K562 (cell line): ENCODE results near the gene LAMTOR1. TPM values are rescaled to one million over a fixed set of nuclear protein-coding genes. Genes with fewer than 3 reads are reported as not detected.

Source experiments
- CTBP1 ChIP-seq: fragments of 450-650 bp; IDR thresholded peaks from 2 replicates; pipeline ENCODE4 v1.6.1; 2016; ENCODE audit warnings: borderline replicate concordance
- ELF2 ChIP-seq: fragments of 250-450 bp; sonication (Bioruptor Pico); IDR thresholded peaks from 2 replicates; pipeline ENCODE4 v1.5.0; 2021; ENCODE audit warnings: mild to moderate bottlenecking
- FOS ChIP-seq: IDR thresholded peaks from 3 replicates; pipeline ENCODE4 v1.6.1; 2011; ENCODE audit not compliant: insufficient read length; ENCODE audit errors: extremely low read depth
- FOSL1 ChIP-seq: fragments of 200-800 bp; sonication (Bioruptor generic); conservative IDR thresholded peaks from 2 replicates; pipeline ENCODE4 v1.6.1; 2016; ENCODE audit warnings: missing genetic modification characterization, missing compliant biosample characterization
- FOXM1 ChIP-seq, 2 experiments: fragments of 450-650 bp in 1 of 2; sonication (generic) in 1 of 2; formaldehyde crosslinking in 1 of 2; IDR thresholded peaks; 2 replicates each; pipeline versions ENCODE4 v1.6.1 to v1.9.0; 2017 to 2022; ENCODE audit warnings: low read depth in 2 of 2, mild to moderate bottlenecking in 2 of 2, missing genetic modification reagents in 1 of 2, moderate library complexity in 1 of 2
- GTF2E2 ChIP-seq: fragments of 200-800 bp; sonication (Bioruptor generic); IDR thresholded peaks from 2 replicates; pipeline ENCODE4 v1.6.1; 2016; ENCODE audit warnings: missing genetic modification characterization, missing compliant biosample characterization
- HDGF ChIP-seq: fragments of 450-650 bp; IDR thresholded peaks from 2 replicates; pipeline ENCODE4 v1.6.1; 2016
- HSF4 ChIP-seq: fragments of 250-450 bp; sonication (Bioruptor Pico); IDR thresholded peaks from 2 replicates; pipeline ENCODE4 v2.1.2; 2022; ENCODE audit warnings: mild to moderate bottlenecking, moderate library complexity, borderline replicate concordance
- JUND ChIP-seq, 2 experiments: IDR thresholded peaks; 2 replicates in 1 of 2; 3 replicates in 1 of 2; pipeline ENCODE4 v1.6.1; 2011; ENCODE audit warnings: borderline replicate concordance in 2 of 2, low read depth in 2 of 2, low read length in 2 of 2, improper control_type of control experiment in 1 of 2, missing biosample characterization in 1 of 2, missing genetic modification characterization in 1 of 2, missing genetic modification reagents in 1 of 2
- MYBL2 ChIP-seq, 2 experiments: fragments of 450-650 bp in 1 of 2; sonication (generic) in 1 of 2; formaldehyde crosslinking in 1 of 2; IDR thresholded peaks; 2 replicates each; pipeline versions ENCODE4 v1.6.1 to v1.8.1; 2017 to 2022; ENCODE audit warnings: borderline replicate concordance in 1 of 2, inconsistent platforms in 1 of 2, low read depth in 1 of 2, mild to moderate bottlenecking in 1 of 2, missing genetic modification reagents in 1 of 2, moderate library complexity in 1 of 2
- NR1H2 ChIP-seq: sonication (generic); formaldehyde crosslinking; IDR thresholded peaks from 2 replicates; pipeline ENCODE4 v1.4.0; 2020; ENCODE audit warnings: mild to moderate bottlenecking, missing genetic modification reagents
- PYGO2 ChIP-seq: fragments of 450-650 bp; IDR thresholded peaks from 2 replicates; pipeline ENCODE4 v1.6.1; 2016; ENCODE audit warnings: mild to moderate bottlenecking, missing genetic modification characterization, moderate library complexity, missing compliant biosample characterization
- RCOR1 ChIP-seq, 2 experiments: IDR thresholded peaks; 2 replicates each; pipeline ENCODE4 v1.6.1; 2012; ENCODE audit warnings: low read depth in 2 of 2, low read length in 2 of 2, borderline replicate concordance in 1 of 2, improper control_type of control experiment in 1 of 2
- SOX6 ChIP-seq: fragments of 450-650 bp; IDR thresholded peaks from 2 replicates; pipeline ENCODE4 v1.6.1; 2014; ENCODE audit warnings: mild to moderate bottlenecking
- SREBF2 ChIP-seq: sonication (generic); formaldehyde crosslinking; IDR thresholded peaks from 2 replicates; pipeline ENCODE4 v1.4.0; 2020; ENCODE audit warnings: mild to moderate bottlenecking, missing genetic modification reagents
- TEAD4 ChIP-seq, 2 experiments: sonication (generic) in 1 of 2; formaldehyde crosslinking in 1 of 2; IDR thresholded peaks; 2 replicates each; pipeline versions ENCODE4 v1.6.1 to v1.8.0; 2012 to 2022; ENCODE audit warnings: borderline replicate concordance in 1 of 2, inconsistent platforms in 1 of 2, low read length in 1 of 2, mild to moderate bottlenecking in 1 of 2, missing genetic modification reagents in 1 of 2
- ZFP36 ChIP-seq: fragments of 150-350 bp; IDR thresholded peaks from 2 replicates; pipeline ENCODE4 v1.6.1; 2018; ENCODE audit warnings: low read length, low read depth; ENCODE audit not compliant: partially characterized antibody
- ZNF79 ChIP-seq: fragments of 250-450 bp; sonication (Bioruptor Pico); IDR thresholded peaks from 2 replicates; pipeline ENCODE4 v1.4.0; 2020; ENCODE audit warnings: low read depth, mild to moderate bottlenecking, moderate library complexity
- ZSCAN32 ChIP-seq: fragments of 450-650 bp; formaldehyde crosslinking; IDR thresholded peaks from 2 replicates; pipeline ENCODE4 v1.4.0; 2020; ENCODE audit warnings: mild to moderate bottlenecking, moderate library complexity
- polyA plus RNA-seq, 8 experiments: library from polyadenylated mRNA; depleted of rRNA in 4 of 8; stranded (reverse) in 5 of 8; unstranded in 3 of 8; fragments of >200 nt; fragmentation: Nextera tagmentation in 2 of 8; fragmentation: Illumina TruSeq in 1 of 8; extraction: Ambion mirVana in 2 of 8; extraction: Trizol in 1 of 8; gene quantifications; 2 replicates each; pipeline versions ENCODE4 v1.2.1 to v1.2.3, GENCODE V29; 2011 to 2014; ENCODE audit warnings: inconsistent platforms in 1 of 8, missing spikeins in 1 of 8
- total RNA-seq, 7 experiments: library from RNA; depleted of rRNA in 6 of 7; stranded (reverse); fragments of >200 nt in 6 of 7; fragmentation: Illumina TruSeq in 2 of 7; extraction: Trizol in 2 of 7; gene quantifications; 2 replicates each; pipeline versions ENCODE4 v1.2.1 to v1.2.3, GENCODE V29; 2011 to 2021; ENCODE audit warnings: low replicate concordance in 1 of 7
- TF ChIP-seq, protein P1 (sequence below): fragments of 450-650 bp; IDR thresholded peaks from 2 replicates; pipeline ENCODE4 v1.6.1; 2016; ENCODE audit warnings: antibody characterized with exemption
- TF ChIP-seq, protein P2 (sequence below): sonication (generic); formaldehyde crosslinking; IDR thresholded peaks from 2 replicates; pipeline ENCODE4 v1.8.0; 2022; ENCODE audit warnings: missing genetic modification reagents, mild to moderate bottlenecking, borderline replicate concordance
- TF ChIP-seq, protein P3 (sequence below): IDR thresholded peaks from 3 replicates; pipeline ENCODE4 v1.6.1; 2011; ENCODE audit warnings: borderline replicate concordance, mild to moderate bottlenecking; ENCODE audit not compliant: insufficient read length, insufficient read depth

The LAMTOR1 gene
- total and polyA plus RNA-seq, 9 of the 15 experiments (the other 6 are each of a cell fraction or from before 2014, with no cell fraction given): 62.6 to 104 (median 85.3) TPM

- TF ChIP-seq FOS (no peak), FOXM1 (IDR thresholded peaks at IDR 0.05; ENCODE audit: low read depth) (no peak), FOXM1 (CRISPR knock-in tag; IDR thresholded peaks at IDR 0.05; ENCODE audit: low read depth) (no peak), GTF2E2 (tag) (no peak), HSF4 (no peak), MYBL2 (IDR thresholded peaks at IDR 0.05; ENCODE audit: low read depth) (no peak), MYBL2 (CRISPR knock-in tag; IDR thresholded peaks at IDR 0.05; ENCODE audit: borderline replicate concordance) (no peak), SOX6 (peak; percentile 53; the same call in 1 of the 2 replicates), ELF2 (CRISPR knock-in tag) (no peak), PYGO2 (tag) (no peak), ZSCAN32 (CRISPR knock-in tag) (no peak), NR1H2 (no peak), ZNF79 (peak; percentile 78), TEAD4 (IDR thresholded peaks at IDR 0.05; ENCODE audit: low read length) (peak; percentile 56; the same call in 1 of the 2 replicates), TEAD4 (CRISPR knock-in tag; IDR thresholded peaks at IDR 0.05; ENCODE audit: borderline replicate concordance) (no peak), JUND (IDR thresholded peaks at IDR 0.05; ENCODE audit: borderline replicate concordance, low read depth, low read length) (no peak), JUND (tag; IDR thresholded peaks at IDR 0.05; ENCODE audit: borderline replicate concordance, low read depth, low read length) (no peak), FOSL1 (0 out of 2 replicates have a peak, but pooled peaks have one; percentile 21), ZFP36 (no peak), HDGF (no peak), RCOR1 (IDR thresholded peaks at IDR 0.05; ENCODE audit: borderline replicate concordance in 1 of 2, low read depth in 2 of 2, low read length in 2 of 2) (peak in 1 of 2 experiments; percentile 81; a peak in 2 of 4 replicates), SREBF2 (CRISPR knock-in tag) (no peak), CTBP1 (peak; percentile 72)
- TF ChIP-seq, protein P1, sequence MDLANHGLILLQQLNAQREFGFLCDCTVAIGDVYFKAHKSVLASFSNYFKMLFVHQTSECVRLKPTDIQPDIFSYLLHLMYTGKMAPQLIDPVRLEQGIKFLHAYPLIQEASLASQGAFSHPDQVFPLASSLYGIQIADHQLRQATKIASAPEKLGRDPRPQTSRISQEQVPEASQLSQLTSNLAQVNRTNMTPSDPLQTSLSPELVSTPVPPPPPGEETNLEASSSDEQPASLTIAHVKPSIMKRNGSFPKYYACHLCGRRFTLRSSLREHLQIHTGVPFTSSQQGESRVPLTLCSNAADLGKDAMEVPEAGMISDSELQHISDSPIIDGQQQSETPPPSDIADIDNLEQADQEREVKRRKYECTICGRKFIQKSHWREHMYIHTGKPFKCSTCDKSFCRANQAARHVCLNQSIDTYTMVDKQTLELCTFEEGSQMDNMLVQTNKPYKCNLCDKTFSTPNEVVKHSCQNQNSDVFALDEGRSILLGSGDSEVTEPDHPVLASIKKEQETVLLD: no peak
- TF ChIP-seq, protein P2, sequence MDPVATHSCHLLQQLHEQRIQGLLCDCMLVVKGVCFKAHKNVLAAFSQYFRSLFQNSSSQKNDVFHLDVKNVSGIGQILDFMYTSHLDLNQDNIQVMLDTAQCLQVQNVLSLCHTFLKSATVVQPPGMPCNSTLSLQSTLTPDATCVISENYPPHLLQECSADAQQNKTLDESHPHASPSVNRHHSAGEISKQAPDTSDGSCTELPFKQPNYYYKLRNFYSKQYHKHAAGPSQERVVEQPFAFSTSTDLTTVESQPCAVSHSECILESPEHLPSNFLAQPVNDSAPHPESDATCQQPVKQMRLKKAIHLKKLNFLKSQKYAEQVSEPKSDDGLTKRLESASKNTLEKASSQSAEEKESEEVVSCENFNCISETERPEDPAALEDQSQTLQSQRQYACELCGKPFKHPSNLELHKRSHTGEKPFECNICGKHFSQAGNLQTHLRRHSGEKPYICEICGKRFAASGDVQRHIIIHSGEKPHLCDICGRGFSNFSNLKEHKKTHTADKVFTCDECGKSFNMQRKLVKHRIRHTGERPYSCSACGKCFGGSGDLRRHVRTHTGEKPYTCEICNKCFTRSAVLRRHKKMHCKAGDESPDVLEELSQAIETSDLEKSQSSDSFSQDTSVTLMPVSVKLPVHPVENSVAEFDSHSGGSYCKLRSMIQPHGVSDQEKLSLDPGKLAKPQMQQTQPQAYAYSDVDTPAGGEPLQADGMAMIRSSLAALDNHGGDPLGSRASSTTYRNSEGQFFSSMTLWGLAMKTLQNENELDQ (CRISPR knock-in tag): no peak
- TF ChIP-seq, protein P3, sequence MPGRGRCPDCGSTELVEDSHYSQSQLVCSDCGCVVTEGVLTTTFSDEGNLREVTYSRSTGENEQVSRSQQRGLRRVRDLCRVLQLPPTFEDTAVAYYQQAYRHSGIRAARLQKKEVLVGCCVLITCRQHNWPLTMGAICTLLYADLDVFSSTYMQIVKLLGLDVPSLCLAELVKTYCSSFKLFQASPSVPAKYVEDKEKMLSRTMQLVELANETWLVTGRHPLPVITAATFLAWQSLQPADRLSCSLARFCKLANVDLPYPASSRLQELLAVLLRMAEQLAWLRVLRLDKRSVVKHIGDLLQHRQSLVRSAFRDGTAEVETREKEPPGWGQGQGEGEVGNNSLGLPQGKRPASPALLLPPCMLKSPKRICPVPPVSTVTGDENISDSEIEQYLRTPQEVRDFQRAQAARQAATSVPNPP: no peak
Observed at GRCh38 chr11:72088076-72088808, 14.9 kb downstream of the LAMTOR1 start (continued).
